PC-3 (cell line): Measurements from ENCODE around the gene NANOGP8. TPM values are rescaled to one million over a fixed set of nuclear protein-coding genes. Genes with fewer than 3 reads are reported as not detected.
"Not testable (repeated sequence)": the region's sequence is repeated elsewhere in the genome, so short reads cannot be mapped to it uniquely, and the experiment has no call there.

Experiments
- ATAC-seq: fragments of 200-7000 bp; cut with Tn5 transposase; 2 replicates; pipeline ENCODE4 v1.9.1; 2020; ENCODE audit warnings: mild to moderate bottlenecking, moderate library complexity
- Bru-seq: library from RNA; stranded (reverse); fragments of 400-500 nt; gene quantifications from one replicate; lab custom pipeline; 2021; lab: Mats Ljungman, UMichigan
- BruChase-seq, 2 experiments: library from RNA; stranded (reverse); fragments of 400-500 nt; gene quantifications; one replicate each; lab custom pipeline; 2021; lab: Mats Ljungman, UMichigan
- BruUV-seq: library from RNA; stranded (reverse); fragments of 400-500 nt; replicated peaks from 2 replicates; lab custom pipeline; 2021; lab: Mats Ljungman, UMichigan
- CTCF ChIA-PET: fragments of 300-600 bp; sonication (Branson Sonifier 250); formaldehyde crosslinking; loops from one replicate; lab custom pipeline; 2022; ENCODE audit warnings: antibody characterized with exemption; lab: Charles Lee
- POLR2A ChIA-PET: fragments of 300-600 bp; sonication (Branson Sonifier 250); formaldehyde crosslinking; loops from one replicate; lab custom pipeline; 2022; ENCODE audit warnings: antibody characterized with exemption; ENCODE audit not compliant: unreplicated experiment; lab: Charles Lee
- DNase-seq: peaks from one replicate; pipeline ENCODE4 v3.0.0-alpha.2; 2015
- H2AFZ ChIP-seq: fragments of 300-600 bp; sonication (generic); 2 replicates; pipeline ENCODE4 v1.6.0; 2016; ENCODE audit warnings: antibody characterized with exemption, low read length
- H3F3A ChIP-seq: fragments of 300-600 bp; sonication (generic); one replicate; pipeline ENCODE4 v1.6.0; 2017; ENCODE audit warnings: antibody characterized with exemption, low read length, control low read depth, mild to moderate bottlenecking; ENCODE audit not compliant: unreplicated experiment
- H3K27ac ChIP-seq: fragments of 300-600 bp; sonication (generic); 2 replicates; pipeline ENCODE4 v1.5.1; 2016; ENCODE audit warnings: mild to moderate bottlenecking, low read length
- H3K27me3 ChIP-seq: fragments of 300-600 bp; sonication (generic); 2 replicates; pipeline ENCODE4 v1.6.1; 2016; ENCODE audit warnings: low read length, mixed read lengths
- H3K36me3 ChIP-seq: fragments of 300-600 bp; sonication (generic); 2 replicates; pipeline ENCODE4 v1.6.1; 2016; ENCODE audit warnings: low read depth, mixed run types, low read length, mixed read lengths
- H3K4me1 ChIP-seq: fragments of 300-600 bp; sonication (generic); 2 replicates; pipeline ENCODE4 v1.5.1; 2016; ENCODE audit warnings: low read length; ENCODE audit not compliant: insufficient read depth
- H3K4me2 ChIP-seq: fragments of 300-600 bp; sonication (generic); 2 replicates; pipeline ENCODE4 v1.6.0; 2016; ENCODE audit warnings: low read length
- H3K4me3 ChIP-seq: fragments of 300-600 bp; sonication (generic); 2 replicates; pipeline ENCODE4 v1.5.1; 2016; ENCODE audit warnings: mild to moderate bottlenecking, low read length, mixed read lengths
- H3K79me2 ChIP-seq: fragments of 300-600 bp; sonication (generic); 2 replicates; pipeline ENCODE4 v1.6.1; 2017; ENCODE audit warnings: low read length, mixed read lengths
- H3K9ac ChIP-seq: fragments of 300-600 bp; sonication (generic); 2 replicates; pipeline ENCODE4 v1.6.0; 2016; ENCODE audit warnings: mild to moderate bottlenecking, low read length
- H3K9me2 ChIP-seq: fragments of 300-600 bp; sonication (generic); replicated peaks from 2 replicates; pipeline ENCODE4 v1.6.1; 2016; ENCODE audit warnings: mixed run types, low read length, mixed read lengths
- H3K9me3 ChIP-seq: fragments of 300-600 bp; sonication (generic); 2 replicates; pipeline ENCODE4 v1.6.1; 2016; ENCODE audit warnings: low read length, mixed read lengths
- H4K20me1 ChIP-seq: fragments of 300-600 bp; sonication (generic); 2 replicates; pipeline ENCODE4 v1.6.1; 2016; ENCODE audit warnings: low read length, mixed read lengths
- CTCF ChIP-seq: fragments of 300-600 bp; sonication (generic); conservative IDR thresholded peaks from 2 replicates; pipeline ENCODE4 v1.5.1; 2017; ENCODE audit warnings: antibody characterized with exemption, low read depth, mild to moderate bottlenecking, low read length
- EZH2 ChIP-seq: fragments of 300-600 bp; sonication (generic); IDR thresholded peaks from one replicate; pipeline ENCODE4 v1.6.1; 2017; ENCODE audit warnings: antibody characterized with exemption, mild to moderate bottlenecking, low read length; ENCODE audit not compliant: unreplicated experiment
- EZH2phosphoT487 ChIP-seq: fragments of 300-600 bp; sonication (generic); IDR thresholded peaks from 2 replicates; pipeline ENCODE4 v1.6.1; 2018; ENCODE audit warnings: mild to moderate bottlenecking, antibody characterized with exemption, low read length, borderline replicate concordance
- intact Hi-C: fragments of 100-400 bp; cut with micrococcal nuclease; formaldehyde crosslinking; loops from 2 replicates; pipeline ENCODE4 v1.9.0; 2023
- long read RNA-seq: library from polyadenylated mRNA; unstranded; transcript quantifications from one replicate; pipeline ENCODE4 v2.0.0, GENCODE V29; 2021; ENCODE audit not compliant: unreplicated experiment
- total RNA-seq: library from RNA; depleted of rRNA; stranded (reverse); fragments of >200 nt; gene quantifications from 2 replicates; pipeline ENCODE4 v1.2.3, GENCODE V29; 2014; rRNA removed

NANOGP8 gene
- total RNA-seq (not detected in 2 replicates), Bru-seq, nascent RNA (percentile 34 among the genes with signal in this experiment), BruChase-seq, experiment 1, labeled RNA remaining after a 6-hour chase (percentile 39 among the genes with signal in this experiment), BruChase-seq, experiment 2, labeled RNA remaining after a 2-hour chase (percentile 49 among the genes with signal in this experiment)
- long read RNA-seq, result 0 reads

GRCh38 chr15:35085176-35085919 is at the start of gene NANOGP8:
NANOGP8 (minus strand) TSS chr15:35085295; CDS start chr15:35085110, 185 bp downstream.
- BruUV-seq, intact Hi-C loops, H3K9ac ChIP-seq, ATAC-seq, H2AFZ ChIP-seq, H3K4me2 ChIP-seq, H3K9me3 ChIP-seq, H3K27me3 ChIP-seq, H3K79me2 ChIP-seq, POLR2A ChIA-PET, H3K9me2 ChIP-seq, H3K4me3 ChIP-seq, H3K36me3 ChIP-seq, H4K20me1 ChIP-seq, H3K4me1 ChIP-seq, H3F3A ChIP-seq, DNase-seq, H3K27ac ChIP-seq: not testable (repeated sequence)
- CTCF ChIA-PET, result interaction anchor here (0.5 kb wide), 1 partner anchor 66 kb away, joined by 13 read pairs; no protein-coding TSS in a partner anchor

- no peaks in the 10 kb centered on the region for H3K9me2 ChIP-seq
- H3K4me2 ChIP-seq, result no peak overlapping the region
- H3K4me3 ChIP-seq, result no peak overlapping the region
- no peaks in the 10 kb centered on the region for H3K4me1 ChIP-seq
- no peak overlapping the region for H3K27ac ChIP-seq
- no peak for DNase-seq
- TF ChIP-seq EZH2phosphoT487, result no peak
- TF ChIP-seq EZH2, result no peak
- TF ChIP-seq CTCF, result no peak
- H4K20me1 ChIP-seq, result no peaks in the 10 kb centered on the region
- H3K9me3 ChIP-seq, result no peaks in the 10 kb centered on the region
- intact Hi-C loops, result no loop called here
- H2AFZ ChIP-seq, result no peak overlapping the region
- CTCF ChIA-PET, result no interaction called here
- no peaks in the 10 kb centered on the region for H3F3A ChIP-seq
- no peaks in the 10 kb centered on the region for H3K27me3 ChIP-seq
- no peaks in the 10 kb centered on the region for H3K79me2 ChIP-seq
- H3K9ac ChIP-seq, result no peak overlapping the region
- POLR2A ChIA-PET, result no interaction called here
- H3K36me3 ChIP-seq, result no peaks in the 10 kb centered on the region
- no TSS peak for BruUV-seq
- ATAC-seq, result no peak
Observed at GRCh38 chr15:35134299-35134698, 49.2 kb upstream of the NANOGP8 start.

- DNase-seq, result no peak
- Histone ChIP-seq H2AFZ (no peak overlapping the region), H3K4me2 (no peak overlapping the region), H3K9ac (no peak overlapping the region), H3K4me1 (no peaks in the 10 kb centered on the region), H3K27me3 (no peaks in the 10 kb centered on the region), H3K79me2 (no peaks in the 10 kb centered on the region), H3K9me3 (no peaks in the 10 kb centered on the region), H3K4me3 (no peak overlapping the region), H3K36me3 (no peaks in the 10 kb centered on the region), H3F3A (no peaks in the 10 kb centered on the region), H3K9me2 (no peaks in the 10 kb centered on the region), H4K20me1 (no peaks in the 10 kb centered on the region), H3K27ac (no peak overlapping the region)
- no TSS peak for BruUV-seq
- TF ChIP-seq EZH2, result no peak
- TF ChIP-seq CTCF, result no peak
- no peak for TF ChIP-seq EZH2phosphoT487
- POLR2A ChIA-PET, result no interaction called here
- CTCF ChIA-PET, result no interaction called here
- intact Hi-C loops, result no loop called here
- ATAC-seq, result no peak
Observed at GRCh38 chr15:35130245-35130644, 45.1 kb upstream of the NANOGP8 start.
